ENCODE data around the gene KCTD21. TPM values are rescaled to one million over a fixed set of nuclear protein-coding genes. Genes with fewer than 3 reads are reported as not detected.
"Not testable (repeated sequence)": the region's sequence is repeated elsewhere in the genome, so short reads cannot be mapped to it uniquely, and the experiment has no call there.

The KCTD21 gene
- 1 to 10 TPM; 3.6 to 9.4 TPM for total RNA-seq

GRCh38 chr11:78188286-78189173 is at the start of gene KCTD21, which contains the start of gene USP35:
Gene KCTD21 (minus strand): TSS chr11:78188626. CDS start chr11:78174554, 14,072 bp downstream.
Gene USP35 (plus strand): TSS chr11:78188919. CDS start chr11:78196246, 7,327 bp downstream.
- Mint-ChIP-seq H3K4me3 (peak within 1 kb of the TSS; percentile 99), H3K36me3 (no peaks in the 10 kb centered on the region), H3K4me1 (ENCODE audit: low read depth in 2 of 2) (peaks cover 34 to 36% of the 10 kb centered on the region in 2 donors), H3K27ac (peak within 1 kb of the TSS; percentile 84 to 93), H3K27me3 (no peaks in the 10 kb centered on the region), H3K9me3 (no peaks in the 10 kb centered on the region)
- peak; percentile 98 for DNase-seq (ENCODE audit: low spot score)
- peak; percentile 97 to 98 for ATAC-seq

GRCh38 chr11:78237293-78238046 is 49.0 kb upstream of the KCTD21 start:
- no peak for ATAC-seq

GRCh38 chr11:78234006-78234405 is 45.6 kb upstream of the KCTD21 start:
- Mint-ChIP-seq H3K27me3 (peaks cover 4 to 15% of the 10 kb centered on the region in 2 donors), H3K27ac (no peak overlapping the region)

More at GRCh38 chr11:78237293-78238046, 49.0 kb upstream of the KCTD21 start:
- no peak for DNase-seq (ENCODE audit: low spot score)
- no peak overlapping the region for H3K27ac Mint-ChIP-seq
- peaks cover 6 to 15% of the 10 kb centered on the region in 2 donors for H3K27me3 Mint-ChIP-seq
- H3K9me3 Mint-ChIP-seq: peaks cover 10% of the 10 kb centered on the region
- no peak overlapping the region for H3K4me3 Mint-ChIP-seq
- H3K36me3 Mint-ChIP-seq: peaks cover 12% of the 10 kb centered on the region
- no peaks in the 10 kb centered on the region for H3K4me1 Mint-ChIP-seq (ENCODE audit: low read depth in 2 of 2)

GRCh38 chr11:78233046-78233445 is 44.6 kb upstream of the KCTD21 start:
- not testable (repeated sequence) for H3K9me3 Mint-ChIP-seq; H3K27ac Mint-ChIP-seq; H3K4me3 Mint-ChIP-seq; ATAC-seq; H3K36me3 Mint-ChIP-seq; DNase-seq (ENCODE audit: low spot score); H3K4me1 Mint-ChIP-seq (ENCODE audit: low read depth in 2 of 2)
- peaks cover 4 to 15% of the 10 kb centered on the region in 2 donors for H3K27me3 Mint-ChIP-seq

More at GRCh38 chr11:78234006-78234405, 45.6 kb upstream of the KCTD21 start:
- no peak for DNase-seq (ENCODE audit: low spot score)
- no peaks in the 10 kb centered on the region for H3K4me1 Mint-ChIP-seq (ENCODE audit: low read depth in 2 of 2)
- no peak for ATAC-seq
- no peaks in the 10 kb centered on the region for H3K9me3 Mint-ChIP-seq
- no peaks in the 10 kb centered on the region for H3K36me3 Mint-ChIP-seq
- no peak overlapping the region for H3K4me3 Mint-ChIP-seq

GRCh38 chr11:78231962-78232501 is 43.6 kb upstream of the KCTD21 start:
- no peaks in the 10 kb centered on the region for H3K36me3 Mint-ChIP-seq
- H3K4me1 Mint-ChIP-seq (ENCODE audit: low read depth in 2 of 2): no peaks in the 10 kb centered on the region
- no peak overlapping the region for H3K4me3 Mint-ChIP-seq
- no peak for ATAC-seq
- no peak overlapping the region for H3K27ac Mint-ChIP-seq
- DNase-seq (ENCODE audit: low spot score): no peak
- no peaks in the 10 kb centered on the region for H3K9me3 Mint-ChIP-seq
- H3K27me3 Mint-ChIP-seq: peaks cover 0 to 6% of the 10 kb centered on the region in 2 donors

- Mint-ChIP-seq H3K36me3 (no peaks in the 10 kb centered on the region), H3K27ac (no peak overlapping the region), H3K9me3 (no peaks in the 10 kb centered on the region), H3K4me3 (no peak overlapping the region), H3K4me1 (ENCODE audit: low read depth in 2 of 2) (no peaks in the 10 kb centered on the region), H3K27me3 (peaks cover 0 to 1% of the 10 kb centered on the region in 2 donors)
- no peak for DNase-seq (ENCODE audit: low spot score)
- ATAC-seq: no peak
Measured at GRCh38 chr11:78230161-78230877, 41.9 kb upstream of the KCTD21 start.

GRCh38 chr11:78229106-78229505 is 40.7 kb upstream of the KCTD21 start:
- no peaks in the 10 kb centered on the region for H3K9me3 Mint-ChIP-seq
- ATAC-seq (no peak), DNase-seq (ENCODE audit: low spot score) (no peak)
- no peaks in the 10 kb centered on the region for H3K4me1 Mint-ChIP-seq (ENCODE audit: low read depth in 2 of 2)
- no peak overlapping the region for H3K4me3 Mint-ChIP-seq
- H3K27me3 Mint-ChIP-seq: no peaks in the 10 kb centered on the region
- H3K27ac Mint-ChIP-seq: no peak overlapping the region
- H3K36me3 Mint-ChIP-seq: no peaks in the 10 kb centered on the region

- no peak for ATAC-seq
- H3K27ac Mint-ChIP-seq: no peak overlapping the region
- H3K27me3 Mint-ChIP-seq: no peaks in the 10 kb centered on the region
- H3K4me3 Mint-ChIP-seq: no peak overlapping the region
- no peaks in the 10 kb centered on the region for H3K9me3 Mint-ChIP-seq
- H3K36me3 Mint-ChIP-seq: no peaks in the 10 kb centered on the region
- DNase-seq (ENCODE audit: low spot score): no peak
- no peaks in the 10 kb centered on the region for H3K4me1 Mint-ChIP-seq (ENCODE audit: low read depth in 2 of 2)
Measured at GRCh38 chr11:78228467-78228866, 40.0 kb upstream of the KCTD21 start.

GRCh38 chr11:78227921-78228320 is 39.5 kb upstream of the KCTD21 start:
- Mint-ChIP-seq H3K27me3 (no peaks in the 10 kb centered on the region), H3K36me3 (no peaks in the 10 kb centered on the region), H3K4me1 (ENCODE audit: low read depth in 2 of 2) (no peaks in the 10 kb centered on the region), H3K27ac (no peak overlapping the region), H3K4me3 (no peak overlapping the region), H3K9me3 (no peaks in the 10 kb centered on the region)
- DNase-seq (ENCODE audit: low spot score): no peak
- no peak for ATAC-seq

- no peak overlapping the region for H3K4me3 Mint-ChIP-seq
- H3K4me1 Mint-ChIP-seq (ENCODE audit: low read depth in 2 of 2): no peaks in the 10 kb centered on the region
- no peaks in the 10 kb centered on the region for H3K27me3 Mint-ChIP-seq
- ATAC-seq: no peak
- DNase-seq (ENCODE audit: low spot score): no peak
- H3K27ac Mint-ChIP-seq: peak overlapping the region in 1 of 2 donors; percentile 18
- no peaks in the 10 kb centered on the region for H3K36me3 Mint-ChIP-seq
- H3K9me3 Mint-ChIP-seq: no peaks in the 10 kb centered on the region
Measured at GRCh38 chr11:78226684-78227680, 38.6 kb upstream of the KCTD21 start.

- DNase-seq (ENCODE audit: low spot score): no peak
- H3K4me1 Mint-ChIP-seq (ENCODE audit: low read depth in 2 of 2): no peaks in the 10 kb centered on the region
- no peak overlapping the region for H3K4me3 Mint-ChIP-seq
- H3K27me3 Mint-ChIP-seq: no peaks in the 10 kb centered on the region
- no peak for ATAC-seq
- no peaks in the 10 kb centered on the region for H3K9me3 Mint-ChIP-seq
- no peaks in the 10 kb centered on the region for H3K36me3 Mint-ChIP-seq
- no peak overlapping the region for H3K27ac Mint-ChIP-seq
Measured at GRCh38 chr11:78224906-78225420, 36.5 kb upstream of the KCTD21 start.

GRCh38 chr11:78224506-78224905 is 36.1 kb upstream of the KCTD21 start:
- no peak overlapping the region for H3K4me3 Mint-ChIP-seq
- H3K9me3 Mint-ChIP-seq: no peaks in the 10 kb centered on the region
- no peak overlapping the region for H3K27ac Mint-ChIP-seq
- no peak for DNase-seq (ENCODE audit: low spot score)
- H3K4me1 Mint-ChIP-seq (ENCODE audit: low read depth in 2 of 2): no peaks in the 10 kb centered on the region
- H3K27me3 Mint-ChIP-seq: no peaks in the 10 kb centered on the region
- H3K36me3 Mint-ChIP-seq: no peaks in the 10 kb centered on the region
- ATAC-seq: no peak
